Measurements from ENCODE around the gene TGM2.
A peak's percentile ranks its signal among the peaks of the same experiment; 100 is the strongest.

TGM2 gene

DNA sequence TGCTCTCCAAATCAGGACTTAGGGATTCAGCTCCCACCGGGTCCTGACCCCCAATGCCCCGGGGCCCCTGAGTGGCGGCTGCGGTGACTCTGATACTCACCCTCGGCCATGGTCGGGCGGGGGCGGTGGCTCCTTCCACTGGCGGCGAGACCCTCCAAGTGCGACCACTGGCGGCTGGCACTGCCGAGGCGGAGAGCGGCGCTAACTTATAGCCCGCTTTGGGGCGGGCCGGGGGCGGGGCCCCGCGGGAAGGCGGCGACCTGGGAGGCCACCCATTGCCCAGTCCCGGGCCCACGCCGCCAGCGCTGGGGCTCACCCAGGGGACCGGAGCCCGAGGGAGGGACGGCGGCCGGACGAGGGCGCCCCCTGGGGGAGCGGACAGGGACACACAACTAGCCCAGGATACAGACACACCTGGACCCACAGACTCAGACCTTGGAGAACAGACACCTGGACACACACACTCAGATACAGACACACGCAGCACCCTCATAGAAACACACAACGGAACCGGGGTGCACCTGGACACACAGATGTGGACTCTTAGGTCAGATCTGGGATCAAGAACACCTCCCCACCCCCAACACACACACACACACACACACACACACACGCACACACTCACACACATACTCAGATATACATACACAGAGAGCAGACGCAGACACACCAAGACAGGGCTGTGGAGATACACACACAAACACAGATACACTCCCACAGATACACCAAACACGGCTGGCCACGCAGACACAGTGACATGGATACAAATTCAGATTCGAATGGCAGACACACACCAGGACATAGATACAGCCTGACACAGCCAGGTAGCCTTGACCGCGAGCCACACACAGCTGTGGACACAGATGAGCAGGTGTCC is at the start of gene TGM2:
TSS of gene TGM2 (minus strand) at position 182 of the 877 bp plus-strand sequence. CDS start at position 110, 72 bp downstream.
- DNase-seq (ENCODE audit: low read depth): peak; percentile 75

DNA sequence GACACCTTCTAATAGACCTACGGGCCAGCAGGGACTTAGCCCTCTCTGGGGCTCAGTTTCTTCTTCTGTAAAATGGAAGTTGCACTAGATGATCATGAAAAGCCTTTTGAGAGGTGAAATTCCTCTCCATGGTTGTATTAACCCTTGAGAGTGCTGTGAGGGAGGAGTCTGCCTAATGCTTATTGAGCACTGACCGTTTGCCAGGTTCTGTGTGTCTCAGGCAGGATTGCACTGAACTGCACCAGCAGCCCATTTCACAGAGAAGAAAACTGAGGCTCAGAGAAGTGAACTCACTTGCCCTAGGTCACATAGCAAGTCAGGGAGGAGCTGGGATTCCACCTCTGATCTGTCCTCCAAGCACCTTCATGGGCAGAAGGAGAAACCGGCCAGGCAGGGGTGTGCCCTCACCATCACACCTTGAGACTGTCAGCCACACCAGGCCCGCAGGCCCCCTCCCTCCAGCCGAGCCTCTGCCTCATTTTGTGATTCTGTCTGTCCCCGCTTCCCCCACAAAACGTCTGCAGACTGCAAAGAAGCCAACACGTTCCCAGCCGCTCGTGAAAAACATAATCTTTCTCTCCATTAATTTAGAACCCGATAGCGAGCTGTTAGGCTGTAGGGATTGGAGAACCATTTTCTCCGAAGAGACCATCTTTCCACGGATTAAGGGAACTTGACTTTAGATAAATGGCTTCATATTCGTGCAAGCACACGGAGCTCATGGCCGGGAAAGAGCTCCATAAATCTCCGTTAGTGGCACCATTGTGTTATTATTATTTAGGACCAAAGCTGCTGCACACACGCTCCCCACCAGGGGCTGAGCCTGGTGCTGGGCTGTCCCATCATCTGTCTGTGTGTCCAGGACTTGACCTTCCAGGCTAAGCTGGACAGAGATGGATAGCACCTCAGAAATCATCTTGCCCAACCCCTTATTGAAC is 49.5 kb upstream of the TGM2 start:
- DNase-seq (ENCODE audit: low read depth): no peak

DNA sequence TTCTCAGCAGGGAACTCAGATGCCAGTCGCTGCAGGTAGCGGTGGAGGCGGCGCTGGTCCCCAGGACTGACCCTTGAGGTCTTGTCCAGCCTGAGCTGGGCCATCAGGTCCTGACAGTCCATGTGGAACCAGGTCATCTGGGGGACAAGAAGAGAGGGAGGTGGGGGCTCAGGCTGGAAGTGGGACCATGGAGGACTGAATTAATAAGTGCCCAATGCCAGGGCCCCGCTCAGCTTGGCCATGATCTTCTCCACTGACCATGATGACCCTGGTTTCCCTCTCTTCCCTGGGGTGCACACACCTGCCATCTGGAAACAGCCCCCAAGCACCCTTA is 48.5 kb upstream of the TGM2 start:
- no peak for DNase-seq (ENCODE audit: low read depth)

DNA sequence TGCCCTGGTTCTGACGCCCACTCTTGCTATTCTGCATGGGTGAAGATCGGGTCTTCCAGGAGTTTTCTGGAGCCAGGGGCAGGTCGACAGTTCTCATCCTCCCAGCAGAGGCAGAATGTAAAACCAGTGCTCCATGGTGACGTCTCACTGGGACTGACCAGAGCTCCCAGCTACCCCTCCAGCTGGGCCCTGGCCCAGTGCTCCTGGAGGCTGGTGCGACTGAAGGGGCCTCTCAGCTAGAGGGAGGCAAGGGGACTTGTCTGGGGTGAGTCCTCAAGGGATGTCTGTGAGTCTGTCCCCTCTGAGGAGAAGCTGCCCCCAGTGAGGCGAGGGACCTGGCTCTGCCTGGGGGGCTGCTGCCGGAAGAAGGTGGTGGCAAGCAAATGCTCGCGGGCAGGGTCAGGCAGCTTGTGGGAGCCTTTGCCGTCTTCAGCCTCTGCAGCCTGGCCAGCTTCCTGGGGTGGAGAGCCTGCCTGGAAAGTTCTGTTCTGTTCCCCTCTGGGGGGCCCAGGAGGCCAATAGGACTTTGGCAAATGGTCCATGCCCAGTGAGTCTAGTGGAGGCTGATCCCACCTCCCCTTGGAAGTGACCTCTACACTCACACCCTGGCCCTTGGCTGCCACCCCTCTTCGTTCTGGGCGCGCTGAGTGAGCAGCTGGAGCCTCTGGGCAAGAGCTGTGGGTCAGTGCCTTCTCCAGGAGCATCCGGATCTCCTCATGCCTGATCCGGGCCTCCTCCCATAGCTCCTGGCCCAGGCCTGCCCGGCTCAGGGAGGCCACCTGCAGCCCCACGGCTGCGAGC is 47.9 kb upstream of the TGM2 start:
- DNase-seq (ENCODE audit: low read depth): no peak

DNA sequence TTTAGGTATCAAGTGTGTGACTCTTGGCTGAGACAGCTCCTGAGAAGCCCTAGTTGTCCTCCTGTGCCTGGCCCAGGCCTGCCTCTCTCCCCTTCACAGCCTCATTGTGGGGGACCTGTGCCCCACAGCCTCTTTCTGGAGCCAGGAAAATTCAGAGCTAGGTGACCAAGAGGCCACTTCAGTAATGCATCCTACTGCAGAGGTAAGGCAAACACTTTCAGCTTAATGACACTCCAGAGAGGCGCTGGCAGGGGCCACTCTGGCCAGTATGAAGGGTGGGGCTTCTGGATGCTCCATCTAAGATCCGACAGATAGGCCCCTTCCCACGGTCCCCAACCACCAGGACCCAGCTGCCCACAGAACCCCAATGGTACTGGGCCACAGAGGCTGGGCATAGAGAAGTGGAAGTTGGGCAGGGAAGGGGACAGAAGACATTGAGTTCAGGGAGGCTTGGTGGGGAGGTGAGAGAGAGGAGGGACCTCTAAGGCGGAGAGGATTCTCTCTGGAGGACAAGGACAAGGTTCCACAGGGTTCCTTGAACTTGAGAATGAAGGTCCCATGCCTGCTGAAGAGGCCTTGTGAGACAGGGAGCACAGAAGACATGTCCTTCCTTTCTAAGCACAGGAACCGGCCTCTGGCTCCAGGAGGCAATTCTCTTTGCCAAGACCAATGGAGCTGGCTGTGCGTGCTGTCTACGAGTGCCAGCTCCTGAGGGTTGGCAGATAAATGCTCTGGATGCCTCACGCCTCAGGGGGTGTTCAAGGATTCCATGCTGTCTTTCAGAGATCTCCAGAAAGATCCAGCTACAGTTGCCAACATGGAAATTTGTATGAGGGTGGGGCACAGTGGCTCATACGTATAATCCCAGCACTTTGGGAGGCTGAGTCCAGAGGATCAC is 46.4 kb upstream of the TGM2 start:
- DNase-seq (ENCODE audit: low read depth): no peak

DNA sequence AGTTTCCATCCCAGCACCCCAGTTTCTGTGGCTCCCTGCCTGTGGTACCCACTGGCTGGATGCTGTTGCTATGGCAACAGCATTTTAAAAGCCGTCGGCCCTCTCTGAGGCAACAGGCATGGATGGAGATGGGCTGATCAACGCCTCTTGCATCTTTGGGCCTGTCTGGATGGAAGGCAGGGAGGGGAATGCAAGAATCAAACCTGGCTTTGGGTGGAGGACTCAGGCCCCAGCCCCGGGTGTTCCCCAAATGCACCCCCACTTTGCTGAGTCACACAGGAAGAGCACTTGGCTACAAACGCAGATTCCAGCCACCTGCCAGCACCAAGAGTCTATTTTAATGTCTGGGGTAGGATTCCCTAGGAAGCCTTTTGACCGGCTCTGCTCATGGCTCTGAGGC is 45.7 kb upstream of the TGM2 start:
- DNase-seq (ENCODE audit: low read depth): peak; percentile 52

DNA sequence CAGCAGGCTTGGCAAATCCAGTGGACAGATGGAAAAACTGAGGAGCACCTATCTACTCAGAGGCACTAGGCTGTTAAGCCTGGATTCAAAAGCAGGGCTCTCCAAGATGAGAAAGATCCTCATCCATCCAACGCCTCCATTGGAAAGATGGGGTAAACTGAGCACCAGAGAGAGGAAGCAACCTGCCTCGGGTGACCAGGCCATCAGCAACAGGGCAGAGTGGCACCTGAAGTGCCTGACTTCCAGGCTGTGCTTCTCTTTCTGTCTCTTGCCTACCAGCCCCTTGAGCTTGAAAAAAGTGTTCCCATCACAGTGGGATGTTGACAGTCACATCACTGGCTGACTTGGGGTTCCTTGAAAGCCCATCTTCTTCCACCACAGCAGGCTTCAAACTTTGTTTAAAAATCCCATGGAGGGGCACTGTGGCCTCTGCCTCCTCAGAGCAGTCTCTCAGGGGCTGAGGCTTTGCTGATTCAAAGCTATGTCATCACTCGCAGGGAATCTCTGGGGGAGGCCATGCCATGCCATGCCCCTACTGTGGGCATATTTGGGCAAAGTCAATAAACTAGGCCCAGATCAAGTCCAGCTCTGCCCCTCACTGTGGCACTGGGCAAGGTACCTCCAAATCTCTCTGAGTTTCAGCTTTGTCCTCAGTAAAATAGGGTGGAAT is 44.8 kb upstream of the TGM2 start:
- peak; percentile 46 for DNase-seq (ENCODE audit: low read depth)

DNA sequence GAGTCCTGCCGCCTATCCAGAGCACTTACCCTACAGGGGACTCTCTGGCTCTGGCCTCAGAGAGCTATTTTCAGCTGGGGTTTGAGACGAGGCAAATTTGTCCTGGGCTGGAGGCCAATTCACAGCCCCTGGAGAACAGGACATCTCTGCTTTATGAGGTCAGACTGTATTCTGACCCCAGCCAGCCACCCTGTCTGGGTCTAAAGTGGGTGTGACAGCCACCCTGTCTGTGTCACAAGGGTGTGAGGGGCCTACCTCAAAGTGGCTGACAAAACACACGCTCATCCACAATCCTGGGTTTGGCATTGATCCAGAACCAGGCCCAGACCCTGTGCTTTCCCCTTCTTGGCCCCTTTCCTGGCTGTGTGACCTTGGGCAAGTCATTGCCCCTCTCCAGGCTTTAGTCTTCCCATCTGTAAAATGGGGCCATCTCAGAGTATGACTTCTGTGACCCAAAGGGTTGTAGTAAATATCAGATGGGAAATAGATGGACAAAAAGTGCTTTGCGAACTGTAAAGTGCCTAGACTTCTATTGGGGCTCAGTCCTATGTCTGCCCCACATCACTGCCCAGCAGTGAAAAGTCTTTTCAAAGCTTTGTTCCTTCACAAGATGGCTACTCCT is 44.1 kb upstream of the TGM2 start:
- peak; percentile 36 for DNase-seq (ENCODE audit: low read depth)

DNA sequence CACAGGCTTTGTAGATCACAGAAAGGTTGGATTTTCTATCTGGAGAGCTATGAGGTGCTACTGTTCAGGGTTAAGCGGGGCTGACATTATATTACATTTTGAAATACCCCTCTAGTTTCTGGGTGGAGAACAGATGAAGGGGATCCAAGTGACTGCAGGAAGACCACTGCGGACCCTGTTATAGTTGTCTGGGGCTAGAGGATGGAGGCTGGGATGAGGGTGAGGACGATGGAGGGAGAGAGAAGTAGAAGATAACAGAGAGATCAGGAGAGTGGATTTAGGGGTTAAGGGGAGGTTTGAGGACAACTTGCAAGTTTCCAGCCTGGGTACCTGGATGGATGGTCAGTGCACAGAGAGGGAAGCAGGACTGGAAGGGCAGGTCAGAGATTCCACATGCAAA is 43.5 kb upstream of the TGM2 start:
- DNase-seq (ENCODE audit: low read depth): no peak

DNA sequence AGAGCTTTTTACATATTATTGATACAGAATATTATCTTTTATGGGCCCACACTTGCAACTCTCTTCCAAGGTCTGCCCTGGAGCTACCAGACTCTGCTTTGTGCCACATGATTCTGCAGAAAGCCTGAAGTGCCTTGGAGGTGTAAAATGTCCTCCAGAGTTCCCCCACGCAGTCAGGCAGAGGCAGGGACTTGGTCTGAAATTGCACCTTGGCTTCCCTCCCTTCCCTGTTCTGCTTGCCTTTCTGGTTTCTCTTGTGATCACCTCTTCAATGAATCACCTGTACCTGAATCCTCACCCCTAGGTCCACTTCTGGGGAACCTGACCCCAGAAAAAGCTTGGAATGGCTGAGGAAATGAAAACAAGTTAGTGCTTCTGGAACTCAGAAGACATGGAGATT is 43.0 kb upstream of the TGM2 start:
- DNase-seq (ENCODE audit: low read depth): no peak

DNA sequence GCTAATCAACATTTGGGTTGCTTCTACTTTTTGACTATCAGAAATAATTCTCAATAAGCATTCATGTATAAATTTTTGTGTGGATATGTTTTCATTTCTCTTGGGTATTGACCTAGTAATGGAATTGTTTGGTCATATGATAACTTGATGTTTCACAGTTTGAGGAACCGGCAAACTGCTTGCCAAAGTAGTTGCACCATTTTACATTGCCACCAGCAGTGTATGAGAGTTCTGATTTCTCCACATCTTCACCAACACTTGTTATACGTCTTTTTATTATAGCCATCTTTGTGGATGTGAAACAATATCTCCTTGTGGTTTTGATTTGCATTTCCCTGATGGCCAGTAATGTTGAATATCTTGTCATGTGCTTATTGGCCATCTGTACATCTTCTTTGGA is 42.6 kb upstream of the TGM2 start:
- DNase-seq (ENCODE audit: low read depth): no peak

DNA sequence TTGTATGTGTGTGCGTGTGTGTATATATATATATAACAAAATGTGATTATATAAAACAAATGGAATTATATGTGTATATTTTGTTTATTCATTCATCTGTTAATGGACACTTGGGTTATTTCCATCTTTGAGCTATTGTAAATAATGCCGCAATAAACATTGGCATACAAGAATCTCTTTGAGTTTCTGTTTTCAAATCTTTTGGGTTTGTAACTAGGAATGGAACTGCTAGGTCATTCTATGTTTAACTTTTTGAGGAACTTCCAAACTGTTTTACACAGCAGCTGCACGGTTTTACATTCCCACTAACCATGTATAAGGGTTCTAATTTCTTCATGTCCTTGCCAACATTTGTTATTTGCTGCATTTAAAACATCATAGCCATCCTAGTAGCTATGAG is 39.9 kb upstream of the TGM2 start:
- DNase-seq (ENCODE audit: low read depth): no peak

DNA sequence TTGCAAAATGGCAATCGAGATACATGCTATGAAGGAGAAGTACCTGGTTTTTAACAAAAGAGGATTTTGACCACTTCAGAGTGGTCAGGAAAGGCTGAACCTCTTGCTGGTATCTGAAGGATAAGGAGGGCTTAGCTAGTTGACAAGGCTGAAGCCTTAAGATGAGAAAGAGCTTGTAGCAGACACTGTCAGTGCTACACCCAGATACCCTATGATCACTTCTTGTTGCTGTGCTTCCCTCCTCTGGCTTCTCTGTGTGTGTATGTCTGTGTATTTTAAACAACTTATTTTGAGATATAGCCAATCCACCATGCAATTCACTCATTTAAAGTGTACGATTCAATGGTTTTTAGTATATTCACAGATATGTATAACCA is 38.9 kb upstream of the TGM2 start:
- no peak for DNase-seq (ENCODE audit: low read depth)

DNA sequence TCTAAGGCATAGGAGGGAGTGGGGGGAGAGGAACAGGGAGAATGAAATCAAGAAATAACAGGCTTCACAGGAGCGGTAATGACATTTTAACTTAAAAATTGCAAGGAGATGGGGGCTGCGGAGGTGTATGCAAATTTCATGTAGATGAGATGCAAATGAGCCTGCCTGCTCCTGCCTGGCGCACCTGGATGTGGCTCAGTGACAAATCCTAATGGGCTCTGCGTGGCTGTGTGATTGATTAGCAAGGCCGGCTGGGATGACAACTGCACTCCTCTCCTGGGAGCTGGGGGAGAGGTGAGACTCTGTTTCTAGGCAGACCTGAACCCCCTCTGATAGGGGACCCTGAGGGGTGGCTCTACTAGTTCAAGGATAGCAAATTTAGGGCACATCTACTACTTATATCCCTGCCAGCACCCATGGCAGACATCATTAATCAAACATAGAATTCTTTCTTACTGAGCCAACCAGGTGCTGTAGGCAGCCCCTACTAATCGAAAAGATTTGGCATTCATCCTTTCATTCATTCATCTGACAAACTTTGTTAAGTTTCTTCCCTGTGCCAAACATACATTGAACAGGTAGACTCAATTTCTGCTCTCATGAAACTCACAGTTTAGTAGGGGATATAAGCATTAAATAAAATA is 38.4 kb upstream of the TGM2 start:
- DNase-seq (ENCODE audit: low read depth): no peak

DNA sequence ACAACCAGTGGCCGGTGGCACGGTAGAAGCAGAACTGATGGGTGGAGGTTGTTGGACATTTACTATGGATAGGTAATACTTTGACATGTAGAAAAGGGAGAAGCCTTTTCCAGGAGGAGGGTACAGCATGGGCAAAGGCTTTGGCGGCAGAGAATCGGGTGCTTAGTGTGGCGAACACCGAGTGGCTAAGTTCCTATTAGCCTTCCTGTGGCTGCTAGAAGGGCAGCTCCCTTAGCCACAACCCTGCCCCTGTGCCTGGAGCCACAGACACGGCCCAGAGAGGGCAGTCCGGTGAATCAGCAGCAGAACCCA is 37.9 kb upstream of the TGM2 start:
- DNase-seq (ENCODE audit: low read depth): no peak

DNA sequence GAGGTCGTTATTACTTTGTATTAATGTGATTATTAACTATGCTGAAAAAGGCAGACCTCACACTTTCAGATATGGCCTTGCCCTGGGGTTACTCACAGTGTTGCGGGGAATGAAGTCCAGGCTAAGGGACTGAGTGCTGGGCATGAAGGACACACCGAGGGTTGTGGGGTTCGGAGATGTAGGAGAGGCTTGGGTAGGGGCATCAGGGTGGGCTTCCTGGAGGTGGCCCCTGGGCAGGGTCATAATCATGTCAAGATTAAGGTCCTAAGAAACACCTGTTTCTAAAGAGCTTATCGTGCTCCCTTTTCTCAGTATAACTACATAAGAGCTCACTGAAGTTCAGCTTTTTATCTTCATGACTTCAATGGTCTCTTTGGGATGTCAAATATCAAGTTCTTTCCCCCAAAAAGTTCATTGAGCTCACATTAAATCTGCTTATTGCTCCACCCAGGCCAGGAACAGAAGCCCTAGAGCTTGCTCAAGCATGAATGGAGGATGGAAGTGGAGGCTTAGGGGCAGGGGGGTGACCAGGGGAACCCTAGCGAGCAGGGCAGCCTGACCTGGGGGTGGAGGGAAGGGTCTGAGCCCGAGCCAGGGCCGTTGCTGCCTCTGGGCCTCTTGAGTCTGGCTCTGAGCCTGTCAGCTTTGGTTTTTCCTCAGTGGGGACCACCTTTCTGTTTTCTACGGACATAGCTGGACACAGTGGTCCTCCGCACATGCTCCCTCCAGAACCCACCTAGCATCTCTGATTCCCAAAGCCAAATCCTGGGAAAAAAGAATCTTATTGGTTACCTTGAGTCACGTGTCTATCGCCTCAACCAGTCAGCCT is 37.3 kb upstream of the TGM2 start:
- no peak for DNase-seq (ENCODE audit: low read depth)

DNA sequence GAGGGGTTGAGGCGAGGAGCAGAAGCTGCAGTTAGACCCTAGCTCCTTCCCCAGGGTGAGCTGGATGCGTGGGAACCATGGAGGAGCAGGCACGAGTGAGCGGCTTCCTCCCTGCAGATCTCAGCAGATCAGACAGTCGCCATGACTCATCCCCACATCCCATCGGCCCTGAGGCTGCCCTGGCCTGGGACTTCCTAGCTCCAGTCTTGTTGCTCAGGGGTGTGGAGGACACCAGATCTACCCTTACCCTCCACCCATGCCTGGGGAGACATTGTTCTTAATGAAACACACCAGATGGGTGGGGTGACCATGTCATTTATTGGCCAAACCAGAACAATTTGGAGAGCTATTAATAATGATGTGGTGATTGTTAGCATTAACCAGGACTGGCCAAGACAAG is 36.3 kb upstream of the TGM2 start:
- peak; percentile 93 for DNase-seq (ENCODE audit: low read depth)

DNA sequence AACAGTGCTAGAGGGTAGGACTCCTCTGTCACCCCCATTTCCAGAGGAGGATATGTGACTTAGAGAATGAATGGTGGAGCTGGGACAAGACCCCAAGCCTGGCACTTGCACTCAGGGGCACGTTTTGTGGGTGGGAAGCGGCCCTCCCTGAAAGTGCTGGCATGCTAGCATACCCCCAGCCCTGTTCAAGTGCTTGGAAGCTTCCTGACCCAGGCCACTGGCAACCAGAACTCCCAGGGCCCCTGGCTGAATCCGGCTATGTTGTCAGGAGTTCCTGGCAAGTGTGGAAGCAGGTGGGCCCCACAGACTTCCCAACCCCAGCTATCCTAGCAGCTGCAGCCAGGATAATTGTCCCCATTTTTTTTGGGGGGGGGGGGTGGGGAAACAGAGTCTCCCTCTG is 35.6 kb upstream of the TGM2 start:
- no peak for DNase-seq (ENCODE audit: low read depth)

All from EH (cell line).